EL (cell line): ENCODE data around the gene ATAD2B.
A peak's percentile ranks its signal among the peaks of the same experiment; 100 is the strongest.
"Not testable (repeated sequence)": the region's sequence is repeated elsewhere in the genome, so short reads cannot be mapped to it uniquely, and the experiment has no call there.

Source experiments
- DNase-seq: peaks from one replicate; pipeline ENCODE4 v3.0.0-alpha.2; 2016

The ATAD2B gene

GRCh38 chr2:23782646-23783045 is 144.3 kb downstream of the ATAD2B start:
- no peak for DNase-seq

- no peak for DNase-seq
Observed at GRCh38 chr2:23782126-23782525, 144.8 kb downstream of the ATAD2B start.

DNA sequence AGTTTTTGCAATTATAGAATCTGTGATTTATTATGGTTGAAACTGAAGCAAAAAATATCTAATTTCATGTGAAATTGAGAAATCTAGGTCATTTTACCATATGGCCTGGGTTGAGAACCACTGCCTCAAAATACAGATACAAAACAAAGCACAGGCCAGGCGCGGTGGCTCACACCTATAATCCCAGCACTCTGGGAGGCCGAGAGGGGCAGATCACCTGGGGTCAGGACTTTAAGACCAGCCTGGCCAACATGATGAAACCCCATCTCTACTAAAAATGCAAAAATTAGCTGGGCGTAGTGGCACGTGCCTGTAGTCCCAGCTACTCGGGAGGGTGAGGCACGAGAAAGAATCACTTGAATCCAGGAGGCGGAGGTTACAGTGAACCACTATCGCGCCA is 146.5 kb downstream of the ATAD2B start:
- not testable (repeated sequence) for DNase-seq

DNA sequence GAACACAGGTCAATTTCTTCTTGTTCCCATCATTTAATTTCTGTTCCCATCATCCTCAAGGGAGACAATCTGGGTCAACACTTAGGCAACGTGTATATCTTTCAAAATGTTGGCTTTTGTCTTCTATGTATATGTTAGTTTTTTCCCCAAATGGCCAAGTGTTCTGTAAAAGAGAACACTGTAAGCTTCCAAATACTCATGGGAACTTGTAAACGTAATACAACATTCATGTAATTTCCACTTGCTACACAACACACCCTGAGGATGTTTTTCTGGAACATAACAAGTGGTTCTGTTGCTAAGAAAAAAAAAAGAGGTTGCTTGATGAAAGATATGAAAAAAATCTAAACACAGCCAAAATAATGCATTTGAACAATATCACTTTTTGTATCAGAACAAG is 149.1 kb downstream of the ATAD2B start:
- no peak for DNase-seq

GRCh38 chr2:23776021-23776420 is 150.9 kb downstream of the ATAD2B start:
- DNase-seq: no peak

- no peak for DNase-seq
Observed at GRCh38 chr2:23772684-23773083, 154.2 kb downstream of the ATAD2B start.

DNA sequence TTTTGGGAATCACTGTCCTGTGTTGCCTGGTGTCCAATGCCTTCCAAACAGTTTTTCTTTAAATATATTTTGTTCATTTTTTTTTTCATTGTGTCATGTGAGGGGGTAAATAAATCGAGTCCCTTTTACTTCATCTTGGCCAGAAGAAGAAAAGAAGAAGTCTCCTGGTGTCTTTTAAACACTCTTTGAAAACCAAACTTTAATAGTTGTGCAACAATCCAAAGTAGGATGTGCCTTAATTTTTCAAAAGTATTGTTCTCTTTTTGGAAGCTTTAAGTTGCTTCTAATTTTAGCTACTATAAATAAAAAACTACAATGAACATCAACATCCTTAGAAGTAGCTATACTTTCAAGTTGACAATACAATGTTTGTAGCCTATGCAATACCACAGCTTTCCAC is 154.9 kb downstream of the ATAD2B start:
- DNase-seq: no peak

DNA sequence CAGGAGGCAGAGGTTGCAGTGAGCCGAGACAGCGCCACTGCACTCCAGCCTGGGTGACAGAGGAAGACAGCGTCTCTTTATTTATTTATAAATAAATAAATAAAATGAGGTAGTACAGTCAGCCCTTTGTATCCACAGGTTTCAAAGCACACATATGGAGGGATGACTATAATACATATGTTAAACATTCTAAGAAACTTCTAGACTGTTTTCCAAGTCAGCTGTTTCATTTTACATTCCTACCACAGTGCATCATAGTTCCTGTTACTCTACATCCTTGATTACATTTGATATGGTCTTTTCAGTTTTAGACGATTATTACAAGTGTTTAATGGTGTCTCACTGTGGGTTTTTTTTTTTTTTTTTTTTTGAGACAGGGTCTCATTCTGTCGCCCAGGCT is 157.6 kb downstream of the ATAD2B start:
- no peak for DNase-seq

- no peak for DNase-seq
Observed at GRCh38 chr2:23767876-23768621, 158.9 kb downstream of the ATAD2B start.

GRCh38 chr2:23762141-23762540 is 164.8 kb downstream of the ATAD2B start:
- DNase-seq: no peak

GRCh38 chr2:23761638-23762037 is 165.3 kb downstream of the ATAD2B start:
- DNase-seq: no peak

GRCh38 chr2:23760736-23761135 is 166.2 kb downstream of the ATAD2B start:
- peak; percentile 41 for DNase-seq

DNA sequence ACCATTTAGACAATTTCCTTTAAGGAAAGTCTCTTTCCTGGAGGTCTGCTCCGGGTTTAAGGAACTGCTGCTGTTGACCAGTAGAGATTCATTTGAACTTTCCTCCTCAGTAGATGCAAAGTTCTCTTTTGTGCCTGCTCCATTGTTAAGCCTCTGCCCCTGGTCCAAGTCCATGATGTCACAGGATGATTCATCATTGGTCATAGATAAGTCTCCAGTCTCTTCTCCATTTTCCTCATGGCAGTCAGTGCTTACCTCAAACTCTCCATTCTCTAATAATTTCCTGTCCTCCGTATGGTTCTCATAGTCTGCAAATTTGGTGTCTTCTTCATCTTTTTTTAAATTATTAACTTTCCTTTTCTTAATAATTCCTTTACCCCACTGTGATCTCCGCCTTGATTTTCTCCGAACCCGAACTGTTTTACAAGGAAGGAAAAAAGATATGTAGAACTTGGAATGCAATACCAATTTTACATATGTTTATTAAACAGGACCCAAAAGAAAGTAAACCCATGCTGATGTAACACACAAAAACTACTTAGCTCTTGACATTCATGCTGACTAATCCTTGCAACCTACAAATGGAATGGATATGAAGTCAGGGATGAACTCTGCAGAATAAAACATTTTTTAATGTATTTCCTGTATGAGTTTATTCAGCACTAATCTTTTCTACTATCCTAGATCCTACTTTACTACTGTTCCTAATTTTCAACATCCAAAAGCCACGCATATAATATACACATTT is 169.1 kb downstream of the ATAD2B start:
- DNase-seq: peak; percentile 79

GRCh38 chr2:23756593-23757292 is 170.2 kb downstream of the ATAD2B start:
- DNase-seq: no peak

- DNase-seq: no peak
Observed at GRCh38 chr2:23754970-23755369, 172.0 kb downstream of the ATAD2B start.

DNA sequence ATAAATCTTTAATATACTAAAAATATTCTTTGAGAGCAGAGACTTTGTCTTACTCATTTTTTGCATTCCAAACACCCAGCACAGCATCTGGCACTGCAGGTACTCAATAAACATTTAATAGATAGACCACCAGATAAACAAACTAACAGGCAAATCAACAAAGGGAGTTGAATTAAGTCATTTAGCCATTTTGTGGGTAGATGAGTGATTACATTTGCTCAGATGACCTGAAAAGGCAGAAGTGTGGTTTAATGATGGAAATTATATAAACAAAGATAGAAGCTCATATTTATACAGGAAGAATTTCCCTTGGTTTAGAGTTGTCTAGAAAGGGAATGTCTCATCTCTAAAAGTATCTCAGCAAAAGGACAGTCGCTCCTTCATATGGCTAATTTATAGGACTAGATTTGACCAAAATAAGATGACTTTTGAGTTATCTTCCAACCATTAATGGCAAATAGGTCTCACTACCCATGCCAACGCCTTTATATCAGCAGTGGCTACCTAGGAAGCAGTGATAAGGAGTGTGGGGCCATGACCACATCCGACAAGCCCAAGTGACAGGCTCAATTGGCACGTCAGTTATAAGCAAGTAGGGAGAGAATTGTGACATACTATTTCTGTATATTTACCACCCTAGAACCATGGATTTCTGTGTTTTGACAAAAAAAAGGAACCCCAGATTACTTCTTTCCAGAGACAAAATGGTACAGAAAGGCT is 173.5 kb downstream of the ATAD2B start:
- no peak for DNase-seq

DNA sequence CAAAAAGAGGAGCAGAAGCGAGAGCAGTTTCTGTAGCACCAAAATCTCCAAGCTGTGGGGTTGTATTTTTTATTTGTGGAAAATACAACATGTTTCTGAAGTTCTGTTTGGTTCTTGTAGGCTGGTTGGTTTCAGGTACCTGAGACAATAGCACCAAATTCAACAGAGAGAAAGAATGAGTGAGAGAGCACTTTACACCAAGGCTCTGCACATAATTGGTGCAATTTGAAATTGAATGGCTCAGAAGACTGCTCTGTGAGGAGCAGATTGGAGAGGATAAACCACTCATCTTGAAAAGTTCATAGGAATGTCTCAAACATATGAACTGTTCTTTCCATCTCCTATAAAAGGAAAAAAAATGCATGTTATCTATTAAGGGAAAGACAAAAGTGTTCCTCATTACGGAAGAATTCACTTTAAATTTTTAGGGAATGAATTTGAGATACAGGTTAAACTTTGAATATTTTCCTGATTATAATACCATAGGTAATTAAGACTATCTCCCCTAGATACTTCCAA is 175.1 kb downstream of the ATAD2B start:
- DNase-seq: no peak

- no peak for DNase-seq
Observed at GRCh38 chr2:23746141-23746863, 180.6 kb downstream of the ATAD2B start.

DNA sequence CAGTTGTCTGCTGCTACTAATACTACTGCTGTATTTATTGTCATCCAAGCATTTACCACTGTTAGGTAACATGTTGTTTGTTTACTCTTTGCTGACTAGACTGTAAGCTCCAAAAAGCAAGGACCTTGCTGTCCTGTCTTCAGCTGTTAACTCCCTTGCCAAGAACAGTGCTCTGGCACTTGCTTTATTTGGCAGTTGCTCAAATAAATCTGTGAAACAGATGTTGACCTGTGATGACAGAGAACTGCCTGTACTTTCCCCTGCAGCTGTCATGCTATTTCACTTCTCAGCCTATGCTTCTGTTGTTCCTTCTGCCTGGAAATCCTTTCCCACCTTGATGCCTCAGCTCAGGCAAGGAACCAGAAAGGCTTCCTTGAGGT is 181.2 kb downstream of the ATAD2B start:
- peak; percentile 12 for DNase-seq

- no peak for DNase-seq
Observed at GRCh38 chr2:23745068-23745725, 181.7 kb downstream of the ATAD2B start.

GRCh38 chr2:23736783-23737182 is 190.1 kb downstream of the ATAD2B start:
- not testable (repeated sequence) for DNase-seq

DNA sequence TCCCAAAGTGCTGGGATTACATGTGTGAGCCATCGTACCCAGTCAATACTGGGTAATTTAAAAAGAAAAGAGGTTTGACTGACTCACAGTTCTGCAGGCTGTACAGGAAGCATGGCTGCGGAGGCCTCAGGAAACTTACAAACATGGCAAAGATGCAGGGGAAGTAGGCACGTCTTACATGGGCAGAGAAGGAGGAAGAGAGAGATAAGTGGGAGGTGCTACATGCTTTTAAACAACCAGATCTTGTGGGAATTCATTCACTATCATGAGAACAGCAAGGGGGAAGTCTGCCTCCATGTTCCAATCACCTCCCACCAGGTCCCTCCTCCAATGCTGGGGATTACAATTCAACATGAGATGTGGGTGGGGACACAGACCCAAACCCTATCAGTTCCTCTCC is 192.5 kb downstream of the ATAD2B start:
- no peak for DNase-seq
